Prostate gland (tissue), 2 donors: ENCODE results near the gene CTIF.

Experiments
- POLR2A ChIP-seq: fragments of 450-650 bp; IDR thresholded peaks from one replicate; pipeline ENCODE4 v1.6.1; 2016; ENCODE audit warnings: antibody characterized with exemption, mild to moderate bottlenecking
- TF ChIP-seq, protein P1 (sequence below), 4 experiments: fragments of 200-600 bp in 2 of 4; fragments of 450-650 bp in 2 of 4; sonication (generic) in 2 of 4; IDR thresholded peaks; 1 replicate in 3 of 4; 2 replicates in 1 of 4; pipeline ENCODE4 v1.5.1; 2016 to 2019; ENCODE audit warnings: antibody characterized with exemption in 4 of 4, mild to moderate bottlenecking in 2 of 4, moderate library complexity in 2 of 4

DNA sequence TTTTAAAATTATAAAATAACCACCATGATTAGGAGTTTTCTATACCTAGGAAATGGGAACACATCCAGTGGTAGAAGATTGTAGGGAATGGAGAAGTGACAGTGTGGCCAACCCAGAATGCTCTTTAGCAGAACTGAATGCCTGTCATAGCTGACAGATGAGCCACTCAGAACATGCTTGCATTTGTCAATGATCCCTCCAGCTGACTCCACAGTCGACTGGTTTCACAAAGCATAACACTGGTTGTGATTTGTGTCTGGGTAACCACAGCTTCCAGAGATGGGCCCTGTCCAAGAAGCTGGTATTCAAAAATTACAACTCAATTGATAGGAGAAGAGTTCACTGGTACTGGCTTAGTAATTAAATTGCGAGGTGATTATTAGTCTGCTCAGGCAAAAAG, 9.0 kb upstream of the CTIF start:
- TF ChIP-seq, protein P1, sequence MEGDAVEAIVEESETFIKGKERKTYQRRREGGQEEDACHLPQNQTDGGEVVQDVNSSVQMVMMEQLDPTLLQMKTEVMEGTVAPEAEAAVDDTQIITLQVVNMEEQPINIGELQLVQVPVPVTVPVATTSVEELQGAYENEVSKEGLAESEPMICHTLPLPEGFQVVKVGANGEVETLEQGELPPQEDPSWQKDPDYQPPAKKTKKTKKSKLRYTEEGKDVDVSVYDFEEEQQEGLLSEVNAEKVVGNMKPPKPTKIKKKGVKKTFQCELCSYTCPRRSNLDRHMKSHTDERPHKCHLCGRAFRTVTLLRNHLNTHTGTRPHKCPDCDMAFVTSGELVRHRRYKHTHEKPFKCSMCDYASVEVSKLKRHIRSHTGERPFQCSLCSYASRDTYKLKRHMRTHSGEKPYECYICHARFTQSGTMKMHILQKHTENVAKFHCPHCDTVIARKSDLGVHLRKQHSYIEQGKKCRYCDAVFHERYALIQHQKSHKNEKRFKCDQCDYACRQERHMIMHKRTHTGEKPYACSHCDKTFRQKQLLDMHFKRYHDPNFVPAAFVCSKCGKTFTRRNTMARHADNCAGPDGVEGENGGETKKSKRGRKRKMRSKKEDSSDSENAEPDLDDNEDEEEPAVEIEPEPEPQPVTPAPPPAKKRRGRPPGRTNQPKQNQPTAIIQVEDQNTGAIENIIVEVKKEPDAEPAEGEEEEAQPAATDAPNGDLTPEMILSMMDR (IDR thresholded peaks at IDR 0.05) = no peak
- no peak for TF ChIP-seq POLR2A
